Hypothalamus (tissue), 51 donors: ENCODE results near the gene CFD.
"Not testable (repeated sequence)": the region's sequence is repeated elsewhere in the genome, so short reads cannot be mapped to it uniquely, and the experiment has no call there.

ENCODE experiments used
- DNase-seq, 51 donors: peaks; one replicate each; lab custom pipeline; 2025; lab: John Stamatoyannopoulos, UW

CFD gene

GRCh38 chr19:850221-850978 is 9.1 kb upstream of the CFD start:
- peak in 28 of 51 donors; percentile 13 to 82 (median 44) for DNase-seq

- DNase-seq, result no peak
Measured at GRCh38 chr19:850979-851335, 8.5 kb upstream of the CFD start.

DNA sequence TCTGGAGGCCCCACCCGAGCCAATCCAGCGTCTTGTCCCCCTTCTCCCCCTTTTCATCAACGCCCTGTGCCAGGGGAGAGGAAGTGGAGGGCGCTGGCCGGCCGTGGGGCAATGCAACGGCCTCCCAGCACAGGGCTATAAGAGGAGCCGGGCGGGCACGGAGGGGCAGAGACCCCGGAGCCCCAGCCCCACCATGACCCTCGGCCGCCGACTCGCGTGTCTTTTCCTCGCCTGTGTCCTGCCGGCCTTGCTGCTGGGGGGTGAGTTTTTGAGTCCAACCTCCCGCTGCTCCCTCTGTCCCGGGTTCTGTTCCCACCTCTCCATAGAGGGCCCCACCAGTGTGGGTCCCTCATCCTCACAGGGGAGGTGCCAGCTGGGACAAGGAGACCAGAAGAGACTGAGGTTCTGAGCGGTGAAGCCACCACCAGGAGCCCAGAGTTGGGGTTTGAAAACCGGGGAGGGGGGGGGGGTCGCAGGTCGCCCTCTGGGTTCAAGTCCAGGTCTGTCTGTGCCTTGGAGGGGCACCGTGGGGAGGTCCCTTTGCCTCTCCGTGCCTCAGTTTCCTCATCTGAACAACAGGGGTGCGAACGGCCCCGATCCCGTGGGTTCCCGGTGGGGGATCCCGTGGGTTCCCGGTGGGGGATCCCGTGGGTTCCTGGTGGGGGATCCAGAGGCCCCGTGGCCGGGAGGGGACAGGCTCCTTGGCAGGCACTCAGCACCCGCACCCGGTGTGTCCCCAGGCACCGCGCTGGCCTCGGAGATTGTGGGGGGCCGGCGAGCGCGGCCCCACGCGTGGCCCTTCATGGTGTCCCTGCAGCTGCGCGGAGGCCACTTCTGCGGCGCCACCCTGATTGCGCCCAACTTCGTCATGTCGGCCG is 7.1 kb upstream of the CFD start, which contains the start of gene ELANE:
Gene ELANE, plus strand, starts transcription at position 168 of the 878 bp plus-strand sequence. Its CDS starts 26 bp downstream, at position 194.
- no peak for DNase-seq

GRCh38 chr19:853014-853585 is 6.4 kb upstream of the CFD start:
- no peak for DNase-seq

- not testable (repeated sequence) for DNase-seq
Measured at GRCh38 chr19:853614-854220, 5.7 kb upstream of the CFD start.

DNA sequence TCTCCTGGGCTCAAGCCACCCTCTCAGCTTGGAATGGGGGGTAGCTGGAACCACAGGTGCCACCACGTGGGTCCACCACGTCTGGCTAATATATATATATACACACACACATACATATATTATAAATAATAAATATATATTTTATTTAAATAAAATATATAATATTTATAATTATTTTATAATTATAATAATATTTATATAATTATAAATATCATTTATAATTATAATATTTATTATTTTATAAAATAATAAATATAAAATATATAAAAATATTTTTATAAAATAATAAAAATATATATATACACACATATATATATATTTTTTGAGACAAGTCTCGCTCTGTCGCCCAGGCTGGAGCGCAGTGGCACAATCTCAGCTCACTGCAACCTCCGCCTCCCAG is 4.9 kb upstream of the CFD start:
- no peak for DNase-seq

DNA sequence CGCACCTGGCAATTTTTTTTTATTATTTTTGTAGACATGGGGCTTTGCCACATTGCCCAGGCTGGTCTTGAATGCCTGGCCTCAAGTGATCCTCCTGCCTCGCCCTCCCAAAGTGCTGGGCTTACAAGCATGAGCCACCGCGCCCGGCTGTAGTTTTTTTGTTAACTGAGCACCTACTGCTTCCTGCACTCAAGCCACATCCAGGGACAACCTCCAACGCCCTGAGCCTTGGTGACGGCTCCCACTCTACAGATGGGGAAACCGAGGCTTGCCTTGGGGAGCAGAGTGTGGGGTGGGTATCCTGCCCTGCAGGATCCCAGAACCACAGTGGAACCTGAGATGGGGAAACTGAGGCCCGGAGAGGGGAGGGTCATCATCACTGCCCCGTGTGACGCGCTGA is 4.3 kb upstream of the CFD start:
- no peak for DNase-seq

GRCh38 chr19:855566-856120 is 3.8 kb upstream of the CFD start:
- no peak for DNase-seq

GRCh38 chr19:858284-858683 is 1.2 kb upstream of the CFD start:
- DNase-seq, result no peak

- no peak for DNase-seq
Measured at GRCh38 chr19:861141-861755, 1.8 kb downstream of the CFD start.

DNA sequence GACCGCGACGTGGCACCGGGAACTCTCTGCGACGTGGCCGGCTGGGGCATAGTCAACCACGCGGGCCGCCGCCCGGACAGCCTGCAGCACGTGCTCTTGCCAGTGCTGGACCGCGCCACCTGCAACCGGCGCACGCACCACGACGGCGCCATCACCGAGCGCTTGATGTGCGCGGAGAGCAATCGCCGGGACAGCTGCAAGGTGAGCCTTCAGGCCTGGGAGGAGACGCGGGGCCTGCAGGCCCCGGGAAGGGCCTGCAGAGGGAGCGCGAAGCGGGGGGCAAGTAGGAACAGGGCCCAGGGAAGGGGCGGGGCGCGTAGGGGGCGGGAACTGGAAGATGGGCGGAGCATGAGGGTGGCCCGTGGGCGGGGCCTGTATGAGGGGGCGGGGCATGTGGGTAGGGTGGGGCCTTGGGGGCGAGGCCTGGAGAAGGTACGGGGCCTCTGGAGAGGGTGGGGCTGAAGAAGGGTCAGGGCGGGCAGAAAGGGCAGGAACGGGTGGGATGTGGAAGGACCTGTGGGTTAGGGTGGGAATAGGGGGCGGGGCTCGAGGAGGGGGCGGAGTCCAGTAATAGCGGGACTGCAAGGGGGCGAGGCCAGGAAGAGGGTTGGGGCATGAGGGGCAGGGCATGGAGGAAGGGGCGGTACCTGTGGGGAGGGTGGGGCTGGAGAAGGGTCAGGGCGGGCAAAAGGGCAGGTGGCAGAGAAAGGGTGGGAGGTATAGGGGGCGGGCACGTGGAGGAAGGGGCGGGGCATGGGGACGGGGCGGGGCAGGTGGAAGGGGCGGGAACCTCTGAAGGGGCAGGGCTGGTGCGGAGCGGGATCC is 2.5 kb downstream of the CFD start:
- peak in 2 of 51 donors; percentile 24 to 42 for DNase-seq

DNA sequence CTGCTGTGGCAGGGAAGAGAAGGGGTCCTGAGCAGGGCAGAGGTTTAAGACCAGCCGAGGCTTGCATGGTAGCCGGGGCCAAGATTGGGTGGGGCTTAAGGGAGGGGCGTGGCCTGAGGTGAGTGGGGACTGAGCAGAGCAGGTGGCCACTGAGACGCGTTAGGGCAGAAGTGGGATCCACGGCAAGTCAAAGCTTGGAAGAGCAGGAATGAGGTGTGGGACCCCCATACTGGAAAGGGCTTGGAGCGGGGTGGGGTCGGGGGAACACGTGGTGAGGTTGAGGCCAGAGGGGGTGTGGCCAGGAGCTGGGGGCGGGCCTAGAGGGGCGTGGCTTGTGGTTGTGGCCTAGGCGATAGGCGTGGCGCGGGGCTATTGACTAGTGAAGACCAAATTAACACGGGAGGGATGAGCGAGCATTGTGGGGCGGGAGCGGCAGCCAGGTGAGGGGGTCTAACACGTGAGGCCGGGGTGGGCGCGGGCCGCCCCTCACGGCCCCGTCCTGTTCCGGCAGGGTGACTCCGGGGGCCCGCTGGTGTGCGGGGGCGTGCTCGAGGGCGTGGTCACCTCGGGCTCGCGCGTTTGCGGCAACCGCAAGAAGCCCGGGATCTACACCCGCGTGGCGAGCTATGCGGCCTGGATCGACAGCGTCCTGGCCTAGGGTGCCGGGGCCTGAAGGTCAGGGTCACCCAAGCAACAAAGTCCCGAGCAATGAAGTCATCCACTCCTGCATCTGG is 3.3 kb downstream of the CFD start:
- DNase-seq, result peak in 4 of 51 donors; percentile 11 to 23 (median 18)

DNA sequence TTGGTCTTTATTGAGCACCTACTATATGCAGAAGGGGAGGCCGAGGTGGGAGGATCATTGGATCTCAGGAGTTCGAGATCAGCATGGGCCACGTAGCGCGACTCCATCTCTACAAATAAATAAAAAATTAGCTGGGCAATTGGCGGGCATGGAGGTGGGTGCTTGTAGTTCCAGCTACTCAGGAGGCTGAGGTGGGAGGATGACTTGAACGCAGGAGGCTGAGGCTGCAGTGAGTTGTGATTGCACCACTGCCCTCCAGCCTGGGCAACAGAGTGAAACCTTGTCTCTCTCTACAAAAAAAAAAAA is 3.8 kb downstream of the CFD start:
- DNase-seq, result no peak

DNA sequence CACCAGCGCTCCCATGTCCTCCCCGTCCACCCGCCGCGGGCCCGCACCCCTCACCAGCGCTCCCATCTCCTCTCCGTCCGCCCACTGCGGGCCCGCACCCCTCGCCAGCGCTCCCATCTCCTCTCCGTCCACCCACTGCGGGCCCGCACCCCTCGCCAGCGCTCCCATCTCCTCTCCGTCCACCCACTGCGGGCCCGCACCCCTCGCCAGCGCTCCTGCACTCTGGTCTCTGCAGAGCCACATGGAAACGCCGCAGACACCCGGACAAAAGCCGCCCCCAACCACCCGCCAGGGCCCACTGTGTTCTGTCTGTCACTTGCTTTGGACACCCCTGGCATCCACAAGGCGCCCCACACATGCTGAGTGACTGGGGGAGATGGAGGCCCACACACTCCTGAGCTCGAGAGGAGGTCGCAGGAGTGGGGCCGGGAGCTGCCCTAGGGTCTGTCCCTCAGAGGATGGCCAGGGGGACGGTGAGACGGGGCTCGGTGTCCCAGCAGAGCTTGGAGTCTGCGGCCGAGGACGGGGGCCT is 7.4 kb downstream of the CFD start:
- no peak for DNase-seq

GRCh38 chr19:867301-867793 is 7.9 kb downstream of the CFD start:
- no peak for DNase-seq

- DNase-seq, result no peak
Measured at GRCh38 chr19:867855-868457, 8.5 kb downstream of the CFD start.

DNA sequence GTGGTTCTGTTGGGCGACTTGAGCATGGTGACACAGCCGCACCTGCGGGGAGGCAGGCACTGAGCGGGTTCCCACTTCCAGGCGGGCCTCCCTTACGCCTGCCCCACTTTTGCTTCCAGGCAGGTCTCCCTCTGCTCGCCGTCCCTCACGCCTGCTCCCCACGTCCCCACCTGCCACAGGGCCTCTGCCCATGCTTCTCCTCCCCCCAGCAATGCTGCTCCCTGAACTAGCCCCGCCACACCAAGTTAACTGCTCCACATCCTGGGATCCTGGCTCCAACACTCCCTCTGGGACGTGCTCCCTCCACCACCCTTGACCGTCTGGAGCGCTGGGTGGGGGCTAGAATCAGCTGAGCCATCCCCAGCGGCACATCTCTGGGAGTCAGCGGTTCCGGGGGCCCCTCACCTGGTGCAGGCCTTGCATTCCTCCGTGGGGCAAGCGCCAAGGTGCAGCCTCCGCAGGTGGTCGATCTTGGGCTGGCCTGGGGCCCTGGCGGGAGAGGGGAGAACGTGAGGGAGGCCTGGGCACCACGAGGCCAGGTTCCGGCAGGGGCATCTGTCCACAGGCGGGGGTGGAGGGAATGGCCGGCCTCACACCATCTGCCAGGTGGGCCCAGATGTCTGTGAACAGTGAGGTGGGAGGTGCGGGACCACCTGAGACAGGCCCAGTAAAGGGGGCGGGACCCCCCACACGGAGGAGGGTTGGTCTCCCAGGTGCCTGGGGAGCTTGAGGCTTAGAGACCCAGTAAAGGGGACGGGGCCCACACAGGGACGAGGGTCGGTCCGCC is 9.2 kb downstream of the CFD start:
- no peak for DNase-seq
